ENCODE data around the gene MAP3K8. TPM values are rescaled to one million over a fixed set of nuclear protein-coding genes. Genes with fewer than 3 reads are reported as not detected.

MAP3K8 gene
- total RNA-seq, 4 donors from 2014 or later, result 18.4 to 63.8 (median 28.5) TPM

GRCh38 chr10:30491916-30492515 lies 58.0 kb downstream of the MAP3K8 start:
- Histone ChIP-seq H3K4me1 (peaks cover 0 to under 1% (median 0%) of the 10 kb centered on the region in 3 donors), H3K27ac (no peak overlapping the region), H3K9me3 (no peaks in the 10 kb centered on the region), H3K36me3 (no peaks in the 10 kb centered on the region), H3K4me3 (no peak overlapping the region), H3K27me3 (no peaks in the 10 kb centered on the region)
- no peak for ATAC-seq
- WGBS, 2 donors (ENCODE audit: low coverage in 1 of 2), result 76 to 100% methylated on average over 2 of the region's 4 CpGs
- TF ChIP-seq CTCF (IDR thresholded peaks at IDR 0.05) (no peak), POLR2AphosphoS5 (IDR thresholded peaks at IDR 0.05) (no peak), EP300 (IDR thresholded peaks at IDR 0.05) (no peak), POLR2A (IDR thresholded peaks at IDR 0.05) (no peak)

GRCh38 chr10:30493609-30494530 lies 59.9 kb downstream of the MAP3K8 start:
- H3K36me3 ChIP-seq, result no peaks in the 10 kb centered on the region
- ATAC-seq, result peak; percentile 79
- TF ChIP-seq EP300 (IDR thresholded peaks at IDR 0.05), result no peak
- TF ChIP-seq CTCF (IDR thresholded peaks at IDR 0.05), result peak in 1 of 4 experiments; percentile 13
- no peak overlapping the region for H3K4me3 ChIP-seq
- peak overlapping the region in 1 of 4 donors; percentile 26 for H3K27ac ChIP-seq
- H3K4me1 ChIP-seq, result peaks cover 0 to 4% (median 4%) of the 10 kb centered on the region in 3 donors
- no peaks in the 10 kb centered on the region for H3K9me3 ChIP-seq
- H3K27me3 ChIP-seq, result no peaks in the 10 kb centered on the region
- 62 to 80% methylated on average over 6 to 11 of the region's 11 CpGs for WGBS, 2 donors (ENCODE audit: low coverage in 1 of 2)

GRCh38 chr10:30494558-30494957 lies 60.6 kb downstream of the MAP3K8 start:
- ATAC-seq, result no peak
- Histone ChIP-seq H3K9me3 (no peaks in the 10 kb centered on the region), H3K27ac (peak overlapping the region in 1 of 4 donors; percentile 3), H3K27me3 (no peaks in the 10 kb centered on the region), H3K36me3 (no peaks in the 10 kb centered on the region), H3K4me3 (no peak overlapping the region), H3K4me1 (peaks cover 0 to 4% (median 4%) of the 10 kb centered on the region in 3 donors)
- WGBS, 2 donors (ENCODE audit: low coverage in 1 of 2), result 80 to 88% methylated on average over 1 to 4 of the region's 4 CpGs
- TF ChIP-seq POLR2A (IDR thresholded peaks at IDR 0.05) (no peak), CTCF (IDR thresholded peaks at IDR 0.05) (no peak), POLR2AphosphoS5 (IDR thresholded peaks at IDR 0.05) (no peak), EP300 (IDR thresholded peaks at IDR 0.05) (no peak)

- Histone ChIP-seq H3K36me3 (no peaks in the 10 kb centered on the region), H3K4me1 (peaks cover 0 to 4% (median 4%) of the 10 kb centered on the region in 3 donors), H3K27me3 (no peaks in the 10 kb centered on the region), H3K27ac (peak overlapping the region in 1 of 4 donors; percentile 0), H3K9me3 (no peaks in the 10 kb centered on the region), H3K4me3 (no peak overlapping the region)
- no peak for TF ChIP-seq POLR2AphosphoS5 (IDR thresholded peaks at IDR 0.05)
- no peak for TF ChIP-seq POLR2A (IDR thresholded peaks at IDR 0.05)
- TF ChIP-seq EP300 (IDR thresholded peaks at IDR 0.05), result no peak
- TF ChIP-seq CTCF (IDR thresholded peaks at IDR 0.05), result no peak
- ATAC-seq, result no peak
- WGBS, 2 donors (ENCODE audit: low coverage in 1 of 2), result 40 to 60% methylated on average over 5 to 6 of the region's 6 CpGs
Observed at GRCh38 chr10:30495687-30496086, 61.7 kb downstream of the MAP3K8 start.

All from gastroesophageal sphincter (tissue), 4 donors.